SW480 (cell line): Measurements from ENCODE around the gene SLC6A16.
"Not testable (repeated sequence)": the region's sequence is repeated elsewhere in the genome, so short reads cannot be mapped to it uniquely, and the experiment has no call there.

Source experiments
- DNase-seq: peaks from one replicate; pipeline ENCODE4 v3.0.0-alpha.2; 2016; ENCODE audit warnings: low spot score

Gene SLC6A16

DNA sequence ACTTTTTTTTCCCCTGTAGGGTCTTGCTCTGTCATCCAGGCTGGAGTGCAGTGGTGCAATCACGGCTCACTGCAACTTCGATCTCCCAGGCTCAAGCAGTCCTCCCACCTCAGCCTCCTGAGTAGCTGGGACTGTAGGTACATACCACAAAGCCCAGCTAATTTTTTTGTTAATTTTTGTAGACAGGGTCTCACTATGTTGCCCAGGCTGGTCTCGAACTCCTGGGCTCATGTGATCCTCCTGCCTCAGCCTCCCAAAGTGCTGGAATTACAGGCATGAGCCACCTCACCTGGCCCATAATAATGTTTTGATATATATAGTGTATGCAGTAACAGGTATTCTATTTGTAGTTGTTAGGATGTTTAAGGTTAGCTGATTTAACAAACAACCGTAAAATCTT, 6.2 kb upstream of the SLC6A16 start:
- not testable (repeated sequence) for DNase-seq

DNA sequence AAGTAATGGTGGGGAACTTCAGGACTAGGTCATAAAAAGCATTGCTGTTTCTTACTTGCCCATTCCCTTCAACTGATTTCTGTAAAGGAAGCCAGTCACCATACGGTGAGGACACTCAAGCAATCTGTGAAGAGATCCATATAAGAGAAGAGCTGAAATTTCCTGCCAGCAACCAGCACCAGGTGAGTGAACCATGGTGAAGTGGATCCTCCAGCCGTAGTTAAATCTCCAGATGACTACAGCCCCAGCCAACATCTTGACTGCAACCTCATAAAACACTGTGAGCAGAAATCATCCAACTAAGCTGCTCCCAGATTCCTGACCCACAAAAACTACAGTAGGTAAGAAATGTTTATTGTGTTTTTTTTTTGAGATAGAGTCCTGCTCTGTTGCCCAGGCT, 3.8 kb upstream of the SLC6A16 start:
- DNase-seq: no peak

DNA sequence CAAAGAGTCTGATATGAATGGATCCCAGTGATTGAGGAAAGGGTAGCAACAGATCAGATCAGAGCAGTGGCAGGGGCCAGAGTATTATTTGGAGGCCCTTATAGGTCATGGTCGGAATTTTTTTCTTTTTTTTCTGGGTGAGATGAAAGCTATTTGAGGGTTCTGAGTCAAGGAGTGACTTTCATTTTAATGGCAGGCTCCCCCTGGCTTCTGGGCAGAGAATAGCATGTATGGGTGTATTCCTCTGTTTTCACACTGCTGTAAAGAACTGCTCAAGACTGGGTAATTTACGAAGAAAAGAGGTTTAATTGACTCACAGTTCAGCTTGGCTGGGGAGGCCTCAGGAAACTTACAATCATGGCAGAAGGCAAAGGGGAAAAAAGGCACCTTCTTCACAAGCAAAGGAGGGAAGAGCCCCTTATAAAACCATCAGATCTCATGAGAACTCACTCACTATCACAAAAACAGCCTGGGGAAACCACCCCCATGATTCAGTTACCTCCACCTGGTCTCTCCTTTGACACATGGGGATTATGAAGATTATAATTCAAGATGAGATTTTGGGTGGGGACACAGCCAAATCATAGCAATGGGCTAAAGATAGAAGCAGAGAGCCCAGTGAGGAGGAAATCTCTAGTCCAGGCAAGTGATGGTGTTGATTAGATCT, 3.0 kb upstream of the SLC6A16 start:
- DNase-seq: peak; percentile 51

DNA sequence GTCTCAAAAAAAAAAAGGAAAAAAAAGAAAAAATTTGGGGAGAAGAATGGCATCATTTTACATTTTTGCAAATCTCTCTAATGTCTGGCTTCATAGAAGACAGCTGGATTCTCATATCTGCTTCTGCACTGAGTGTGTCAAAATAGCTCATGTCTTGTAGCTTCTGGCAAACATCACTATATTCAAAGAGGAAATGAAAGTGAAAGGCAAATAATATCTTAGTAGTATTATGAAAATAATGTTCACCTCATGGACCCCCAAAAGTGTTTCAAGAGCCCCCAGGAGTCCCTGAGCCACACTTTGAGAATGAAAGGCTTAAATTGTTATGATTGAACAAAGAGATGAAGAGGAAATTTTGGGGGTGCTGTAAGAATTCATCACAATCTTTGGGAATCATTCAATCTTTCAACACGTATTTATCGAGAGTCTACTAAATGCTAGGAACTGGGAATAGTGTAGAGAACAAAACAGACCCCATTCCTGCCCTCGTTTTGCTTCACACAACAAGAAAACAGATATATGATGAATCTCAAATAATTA, 1.2 kb upstream of the SLC6A16 start:
- no peak for DNase-seq

DNA sequence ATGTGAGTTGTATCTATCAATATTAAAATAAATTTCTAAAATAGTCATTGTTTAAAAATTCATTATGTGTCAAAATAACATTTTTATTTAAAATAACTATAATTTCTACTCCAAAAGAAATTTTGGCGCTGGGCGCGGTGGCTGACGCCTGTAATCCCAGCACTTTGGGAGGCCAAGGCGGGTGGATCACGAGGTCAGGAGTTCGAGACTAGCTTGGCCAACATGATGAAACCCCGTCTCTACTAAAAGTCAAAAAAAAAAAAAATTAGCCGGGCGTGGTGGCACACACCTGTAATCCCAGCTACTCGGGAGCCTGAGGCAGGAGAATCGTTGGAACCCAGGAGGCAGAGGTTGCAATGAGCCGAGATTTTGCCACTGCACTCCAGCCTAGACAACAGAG, 765 bp upstream of the SLC6A16 start:
- DNase-seq: not testable (repeated sequence)

- no peak for DNase-seq
Observed at GRCh38 chr19:49318296-49318695, 6.7 kb downstream of the SLC6A16 start.

GRCh38 chr19:49316284-49316683, 8.7 kb downstream of the SLC6A16 start:
- DNase-seq: no peak

DNA sequence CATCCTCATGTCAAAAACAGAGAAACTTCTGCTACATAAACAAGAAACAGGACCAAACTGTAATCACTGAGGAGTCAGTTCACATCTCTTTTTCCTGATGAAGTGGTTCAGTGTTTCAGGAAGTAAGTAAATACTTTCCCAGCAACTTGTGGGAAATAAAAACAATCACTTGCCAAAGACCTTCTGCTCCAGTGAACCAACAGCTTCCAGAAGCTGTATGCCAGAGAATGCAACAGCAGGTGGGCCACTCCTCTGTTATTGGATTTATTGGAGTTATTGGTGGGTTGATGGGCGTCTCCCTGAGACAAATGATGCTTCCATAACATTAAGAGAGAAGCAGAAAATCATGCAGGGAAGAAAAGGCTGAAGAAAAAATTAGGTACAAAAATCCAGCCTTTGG, 9.9 kb downstream of the SLC6A16 start:
- no peak for DNase-seq

GRCh38 chr19:49309087-49309486, 15.9 kb downstream of the SLC6A16 start:
- DNase-seq: no peak

GRCh38 chr19:49306734-49307133, 18.3 kb downstream of the SLC6A16 start:
- DNase-seq: peak; percentile 28

DNA sequence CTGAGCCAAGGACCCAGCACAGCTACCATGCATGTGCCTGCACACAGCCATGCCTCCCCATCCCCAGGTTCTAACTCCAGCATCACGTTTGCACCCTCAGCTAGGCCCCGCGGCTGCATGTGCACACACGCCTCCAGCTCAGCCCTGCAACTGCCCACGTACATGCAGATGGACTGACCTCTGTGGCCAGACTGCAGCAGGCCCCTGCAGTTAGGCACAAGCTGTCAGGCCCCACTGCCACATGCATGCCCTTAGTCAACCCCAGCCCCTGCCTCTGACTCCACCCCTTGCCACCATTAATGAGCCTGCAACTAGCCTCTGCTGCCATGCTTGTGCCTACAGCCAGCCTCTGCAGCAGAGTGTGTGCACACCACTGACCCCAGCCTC, 23.1 kb downstream of the SLC6A16 start:
- no peak for DNase-seq

GRCh38 chr19:49301165-49301865, 23.7 kb downstream of the SLC6A16 start:
- peak; percentile 80 for DNase-seq

DNA sequence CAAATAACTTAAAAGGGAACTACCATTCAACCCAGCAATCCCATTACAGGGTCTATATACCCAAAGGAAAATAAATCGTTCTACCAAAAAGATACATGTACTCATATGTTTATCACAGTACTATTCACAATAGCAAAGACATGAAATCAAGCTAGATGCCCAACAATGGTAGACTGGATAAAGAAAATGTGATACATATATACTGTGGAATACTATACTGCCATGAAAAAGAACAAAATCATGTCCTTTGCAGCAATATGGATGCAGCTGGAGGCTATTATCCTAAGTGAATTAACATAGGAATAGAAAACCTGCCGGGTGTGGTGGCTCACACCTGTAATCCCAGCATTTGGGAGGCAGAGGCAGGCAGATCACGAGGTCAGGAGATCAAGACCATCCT, 26.3 kb downstream of the SLC6A16 start:
- not testable (repeated sequence) for DNase-seq

GRCh38 chr19:49297403-49297802, 27.6 kb downstream of the SLC6A16 start:
- DNase-seq: no peak

DNA sequence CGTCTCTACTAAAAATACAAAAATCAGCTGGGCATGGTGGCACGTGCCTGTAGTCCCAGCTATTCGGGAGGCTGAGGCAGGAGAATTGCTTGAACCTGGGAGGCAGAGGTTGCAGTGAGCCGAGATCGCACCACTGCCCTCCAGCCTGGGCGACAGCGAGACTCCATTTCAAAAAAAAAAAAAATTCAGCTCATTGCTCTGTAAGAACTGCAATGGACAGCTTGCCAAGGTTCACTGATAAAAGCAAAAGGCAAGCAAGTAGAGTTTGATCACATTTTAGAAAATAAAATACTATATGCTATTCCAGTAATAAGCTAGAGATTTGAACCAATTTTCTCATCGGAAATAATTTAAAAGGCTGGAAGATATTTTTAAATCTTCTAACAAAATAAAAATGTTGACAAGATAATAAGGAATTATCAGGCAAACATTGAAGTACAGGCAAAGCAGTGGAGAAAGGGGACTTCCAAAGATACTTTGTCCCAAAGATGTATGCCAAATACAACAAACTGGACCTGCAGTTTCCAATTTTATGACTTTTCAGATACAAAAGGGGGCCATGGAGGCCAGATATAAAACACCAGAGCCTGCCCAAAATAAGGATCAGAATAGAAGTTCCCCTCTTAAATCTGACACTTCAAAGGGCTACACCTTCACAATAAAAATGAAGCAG, 29.6 kb downstream of the SLC6A16 start:
- DNase-seq: no peak

GRCh38 chr19:49294401-49294800, 30.6 kb downstream of the SLC6A16 start:
- no peak for DNase-seq

DNA sequence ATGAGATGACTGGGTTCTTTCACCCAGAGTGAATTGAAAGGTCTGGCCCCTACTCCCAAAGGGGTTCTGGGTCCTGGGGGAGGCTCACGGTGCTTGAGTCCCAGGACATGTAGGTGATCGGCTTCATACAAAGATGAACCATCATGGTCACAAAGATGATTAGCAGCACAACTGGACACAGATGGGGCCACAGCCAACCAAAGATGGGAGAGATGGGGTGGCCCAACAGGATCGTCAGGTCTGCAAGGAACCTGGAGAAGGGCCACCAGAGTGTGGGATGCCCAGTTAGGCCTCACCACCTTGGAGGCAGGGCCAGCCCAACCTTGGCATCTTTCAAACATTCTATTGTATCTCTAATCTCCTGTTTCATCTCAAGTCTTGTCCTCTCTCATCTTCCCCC, 34.5 kb downstream of the SLC6A16 start:
- DNase-seq: no peak

DNA sequence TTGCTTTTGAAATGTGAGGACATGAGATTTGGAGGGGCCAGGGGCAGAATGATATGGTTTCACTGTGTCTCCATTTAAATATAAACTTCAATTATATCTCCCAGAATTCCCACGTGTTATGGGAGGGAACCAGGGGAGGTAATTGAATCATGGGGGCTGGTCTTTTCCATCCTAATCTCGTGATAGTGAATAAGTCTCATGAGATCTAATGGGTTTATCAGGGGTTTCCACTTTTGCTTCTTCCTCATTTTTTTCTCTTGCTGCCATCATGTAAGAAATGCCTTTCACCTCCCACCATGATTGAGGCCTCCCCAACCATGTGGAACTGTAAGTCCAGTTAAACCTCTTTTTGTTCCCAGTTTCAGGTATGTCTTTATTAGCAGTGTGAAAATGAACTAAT, 35.7 kb downstream of the SLC6A16 start:
- DNase-seq: not testable (repeated sequence)

- not testable (repeated sequence) for DNase-seq
Observed at GRCh38 chr19:49288205-49288604, 36.8 kb downstream of the SLC6A16 start.

- no peak for DNase-seq
Observed at GRCh38 chr19:49287141-49287770, 37.7 kb downstream of the SLC6A16 start.

DNA sequence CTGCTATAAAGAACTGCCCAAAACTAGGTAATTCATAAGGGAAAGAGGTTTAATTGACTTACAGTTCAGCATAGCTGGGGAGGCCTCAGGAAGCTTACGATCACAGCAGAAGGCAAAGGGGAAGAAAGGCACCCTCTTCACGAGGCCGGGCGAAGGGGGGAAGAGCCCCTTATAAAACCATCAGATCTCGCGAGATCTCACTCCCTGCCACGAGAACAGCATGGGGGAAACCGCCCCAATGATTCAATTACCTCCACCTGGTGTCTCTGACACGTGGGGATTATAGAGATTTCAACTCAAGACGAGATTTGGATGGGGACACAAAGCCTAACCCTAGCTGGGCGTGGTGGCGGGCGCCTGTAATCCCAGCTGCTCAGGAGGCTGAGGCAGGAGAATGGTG, 42.8 kb downstream of the SLC6A16 start:
- no peak for DNase-seq

- peak; percentile 87 for DNase-seq
Observed at GRCh38 chr19:49272204-49272603, 52.8 kb downstream of the SLC6A16 start.
